GM12892 (cell line): ENCODE results near the gene VAV2.

Experiments
- POLR2A ChIP-seq: IDR thresholded peaks from 2 replicates; pipeline ENCODE4 v1.6.1; 2011; ENCODE audit warnings: low read depth, low read length, control low read depth
- TAF1 ChIP-seq: IDR thresholded peaks from 2 replicates; pipeline ENCODE4 v1.6.1; 2011; ENCODE audit warnings: low read depth, mild to moderate bottlenecking, control low read depth, low read length, borderline replicate concordance

DNA sequence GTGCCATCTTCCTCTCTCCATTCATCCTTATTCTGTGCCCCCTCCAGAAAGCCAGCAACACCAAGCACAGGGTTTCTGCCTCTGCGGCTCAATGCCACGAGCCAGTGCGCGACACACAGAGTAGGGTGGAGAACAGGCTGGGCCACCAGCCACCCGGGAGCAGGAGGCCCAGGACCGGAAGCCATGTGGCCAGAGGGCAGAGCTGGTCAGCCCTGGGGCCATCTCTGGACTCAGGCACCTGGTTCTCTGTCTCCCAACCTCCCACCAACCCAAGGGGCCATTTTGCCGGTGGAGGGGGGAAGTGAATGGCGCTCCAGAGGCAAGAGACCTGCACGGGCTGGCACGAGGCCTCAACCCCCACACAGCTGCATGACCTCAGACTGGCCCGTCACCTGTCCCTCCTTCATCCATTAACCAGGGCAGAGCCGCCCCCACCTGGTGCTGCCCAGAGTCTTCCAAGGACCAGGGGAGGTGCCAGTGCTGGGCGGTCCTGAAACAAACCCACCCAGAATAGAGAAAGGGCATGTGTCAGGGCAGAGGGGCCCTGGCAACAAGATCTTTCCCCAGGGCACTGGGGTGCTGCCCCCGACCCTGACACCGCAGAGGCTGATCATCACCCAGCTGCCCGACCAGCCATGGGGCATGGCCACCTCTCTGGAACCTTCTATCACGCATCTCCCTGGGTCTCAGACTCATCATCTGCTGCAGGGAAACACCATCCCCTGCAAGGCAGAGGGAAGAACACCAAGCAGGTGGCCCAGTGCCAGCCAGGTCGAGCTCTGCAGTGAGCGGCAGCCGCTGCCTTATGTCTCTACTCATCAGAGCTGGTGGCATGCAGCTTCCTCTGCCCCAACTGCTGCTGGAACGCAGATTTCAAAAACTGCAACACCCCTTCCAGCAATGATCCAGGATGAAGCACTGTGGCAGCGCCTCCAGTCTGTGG is 11.9 kb downstream of the VAV2 start:
- no peak for TF ChIP-seq POLR2A
- TF ChIP-seq TAF1, result no peak
